ENCODE data around the gene NHERF1. TPM values are rescaled to one million over a fixed set of nuclear protein-coding genes. Genes with fewer than 3 reads are reported as not detected.

Gene NHERF1
- polyA plus RNA-seq, 1 of the 3 experiments (the other 2 are of a cell fraction), result 40.1 TPM

GRCh38 chr17:74760404-74761105 is 12.1 kb downstream of the NHERF1 start (continued):
- TF ChIP-seq REST (IDR thresholded peaks at IDR 0.05; ENCODE audit: low read depth, low read length) (peak; percentile 84), EP300 (IDR thresholded peaks at IDR 0.05; ENCODE audit: borderline replicate concordance in 1 of 2, low read depth in 1 of 2, low read length in 1 of 2) (peak in 1 of 2 experiments; percentile 87; a peak in 2 of 4 replicates), USF2 (IDR thresholded peaks at IDR 0.05; ENCODE audit: borderline replicate concordance, low read depth, low read length) (no peak), FOXM1 (IDR thresholded peaks at IDR 0.05; ENCODE audit: low read depth) (no peak), FOSL2 (IDR thresholded peaks at IDR 0.05; ENCODE audit: borderline replicate concordance, low read depth) (no peak)

- no peak overlapping the region for H3K4me2 ChIP-seq
- H3K4me3 ChIP-seq (ENCODE audit: low read depth in 2 of 2, low read length in 1 of 2), result no peak overlapping the region
- H3K79me2 ChIP-seq (ENCODE audit: insufficient read depth), result peaks cover 14% of the 10 kb centered on the region; the same call in 1 of the 2 replicates
- H3K27me3 ChIP-seq (ENCODE audit: insufficient read depth), result no peaks in the 10 kb centered on the region
- H3K9me2 ChIP-seq, result no peaks in the 10 kb centered on the region
- WGBS (ENCODE audit: low lambda C conversion rate), result 60% methylated on average over 3 of the region's 5 CpGs
- H3K4me1 ChIP-seq (ENCODE audit: control insufficient read depth in 1 of 2, insufficient read depth in 2 of 2, low read depth in 1 of 2, low read length in 1 of 2), result peaks cover 45 to 68% of the 10 kb centered on the region in 2 experiments; a peak in 3 of 4 replicates
- no peaks in the 10 kb centered on the region for H4K20me1 ChIP-seq (ENCODE audit: insufficient read depth)
- H2AFZ ChIP-seq (ENCODE audit: low read depth), result no peak overlapping the region
- no peak overlapping the region for H3K9ac ChIP-seq
- DNase-seq, result no peak
- POLR2A ChIA-PET, result interaction anchor here (0.9 to 2.7 kb wide), 5 partner anchors 8 to 16 kb away, joined by 4 to 17 read pairs (median 6); partner anchors contain the start of gene NAT9
- CTCF ChIA-PET, result interaction anchor here (0.7 to 48.0 kb wide), 7 partner anchors 7 to 528 kb away, joined by 3 to 1361 read pairs (median 15); partner anchors contain the start of genes GRIN2C, NAT9, NHERF1 and RAB37
- TF ChIP-seq JUND (IDR thresholded peaks at IDR 0.05) (no peak), TEAD4 (IDR thresholded peaks at IDR 0.05; ENCODE audit: borderline replicate concordance, insufficient read depth) (no peak), NFIC (IDR thresholded peaks at IDR 0.05; ENCODE audit: borderline replicate concordance) (no peak), RFX5 (IDR thresholded peaks at IDR 0.05; ENCODE audit: low read length) (no peak), GATA2 (CRISPR knock-in tag; IDR thresholded peaks at IDR 0.05) (no peak), CTCF (IDR thresholded peaks at IDR 0.05) (no peak), YY1 (IDR thresholded peaks at IDR 0.05; ENCODE audit: low read depth) (no peak), MEF2A (IDR thresholded peaks at IDR 0.05; ENCODE audit: borderline replicate concordance, low read depth) (no peak), TCF12 (IDR thresholded peaks at IDR 0.05) (no peak), TAF1 (IDR thresholded peaks at IDR 0.05; ENCODE audit: borderline replicate concordance, low read depth, low read length) (no peak), RCOR1 (IDR thresholded peaks at IDR 0.05; ENCODE audit: low read length) (no peak), IRF3 (IDR thresholded peaks at IDR 0.05; ENCODE audit: low read depth, low read length) (no peak)
- H3K36me3 ChIP-seq (replicated peaks in 1 of 2; ENCODE audit: control insufficient read depth in 1 of 2, insufficient read depth in 2 of 2, low read length in 1 of 2), result no peaks in the 10 kb centered on the region
- H3K9me3 ChIP-seq, result no peaks in the 10 kb centered on the region
- H3K27ac ChIP-seq (ENCODE audit: low read depth in 2 of 2, low read length in 1 of 2), result peak overlapping the region; percentile 25 to 94; a peak in 3 of 4 replicates
- H3F3A ChIP-seq (replicated peaks; ENCODE audit: insufficient read depth), result peaks cover 4% of the 10 kb centered on the region
Measured at GRCh38 chr17:74761419-74761818, 13.0 kb downstream of the NHERF1 start.

Data from SK-N-SH (cell line).